HepG2 (cell line): ENCODE measurements around the gene BCAM. TPM values are rescaled to one million over a fixed set of nuclear protein-coding genes. Genes with fewer than 3 reads are reported as not detected.

Experiments used
- ATAC-seq: fragments of 200-7000 bp; cut with Tn5 transposase; 3 replicates; pipeline ENCODE4 v1.9.1; 2020; ENCODE audit warnings: mild to moderate bottlenecking, moderate library complexity
- BruUV-seq: library from RNA; stranded (reverse); fragments of 400-500 nt; replicated peaks from 2 replicates; lab custom pipeline; 2021; lab: Mats Ljungman, UMichigan
- CTCF ChIA-PET: fragments of 300-600 bp; formaldehyde crosslinking; extraction: SDS; loops from one replicate; lab custom pipeline; 2021; ENCODE audit warnings: low total read pairs, inconsistent platforms, low intra/inter-chr PET ratio; lab: Yijun Ruan, JAX
- POLR2A ChIA-PET: fragments of 350-600 bp; sonication (Branson Sonifier 250); formaldehyde crosslinking; loops from one replicate; lab custom pipeline; 2020; ENCODE audit warnings: antibody characterized with exemption, inconsistent platforms; lab: Yijun Ruan, JAX
- DNase-seq: peaks from one replicate; pipeline ENCODE4 v3.0.0-alpha.2; 2015; ENCODE audit warnings: low spot score
- FAIRE-seq: peaks from 3 replicates; lab custom pipeline; 2011; peaks lifted over from hg19 to GRCh38; lab: Jason Lieb, UNC
- H2AFZ ChIP-seq: one replicate; pipeline ENCODE4 v1.6.1; 2011; ENCODE audit warnings: low read length, inconsistent platforms
- H3K27ac ChIP-seq: fragments of 300-600 bp; 3 replicates; pipeline ENCODE4 v1.8.0; 2011; ENCODE audit warnings: mixed run types, mild to moderate bottlenecking, mixed read lengths, low read length, inconsistent platforms; ENCODE audit not compliant: insufficient read depth; ENCODE audit errors: extremely low read length
- H3K27me3 ChIP-seq, 2 experiments: fragments of 200-600 bp in 1 of 2; 2 replicates in 1 of 2; 3 replicates in 1 of 2; pipeline versions ENCODE4 v1.6.0 to v1.8.0; 2011; ENCODE audit warnings: low read length in 2 of 2, mild to moderate bottlenecking in 2 of 2, moderate library complexity in 2 of 2, inconsistent platforms in 1 of 2; ENCODE audit not compliant: insufficient read depth in 2 of 2, control insufficient read depth in 1 of 2
- H3K36me3 ChIP-seq, 2 experiments: fragments of 200-600 bp in 1 of 2; replicated peaks in 1 of 2; 2 replicates in 1 of 2; 3 replicates in 1 of 2; pipeline versions ENCODE4 v1.5.1 to v1.8.0; 2011; ENCODE audit warnings: low read length in 2 of 2, inconsistent platforms in 1 of 2; ENCODE audit not compliant: insufficient read depth in 2 of 2, control insufficient read depth in 1 of 2
- H3K4me1 ChIP-seq: 2 replicates; pipeline ENCODE4 v1.5.1; 2012; ENCODE audit warnings: low read length, inconsistent platforms; ENCODE audit not compliant: insufficient read depth
- H3K4me2 ChIP-seq: 2 replicates; pipeline ENCODE4 v1.6.0; 2011; ENCODE audit warnings: low read depth, low read length, inconsistent platforms
- H3K4me3 ChIP-seq, 3 experiments: fragments of 200-600 bp in 1 of 3; sonication (generic), shearing (Covaris generic) in 1 of 3; replicated peaks in 1 of 3; 2 replicates each; pipeline ENCODE4 v1.5.1; 2011 to 2016; ENCODE audit warnings: low read length in 3 of 3, inconsistent platforms in 2 of 3, low read depth in 2 of 3, mild to moderate bottlenecking in 2 of 3, control low read depth in 1 of 3, mixed read lengths in 1 of 3; ENCODE audit not compliant: insufficient read depth in 1 of 3
- H3K79me2 ChIP-seq: one replicate; pipeline ENCODE4 v1.6.1; 2011; ENCODE audit warnings: low read length, inconsistent platforms; ENCODE audit not compliant: insufficient read depth
- H3K9ac ChIP-seq: 2 replicates; pipeline ENCODE4 v1.6.0; 2011; ENCODE audit warnings: mild to moderate bottlenecking, low read depth, low read length, inconsistent platforms; ENCODE audit not compliant: insufficient read depth
- H3K9me3 ChIP-seq: 2 replicates; pipeline ENCODE4 v1.5.1; 2012; ENCODE audit warnings: mild to moderate bottlenecking, low read length
- H4K20me1 ChIP-seq: 2 replicates; pipeline ENCODE4 v1.6.0; 2011; ENCODE audit warnings: inconsistent platforms, mild to moderate bottlenecking, low read length, moderate library complexity; ENCODE audit not compliant: insufficient read depth
- ATF7 ChIP-seq, 2 experiments: fragments of 450-650 bp in 1 of 2; sonication (generic) in 1 of 2; formaldehyde crosslinking in 1 of 2; IDR thresholded peaks; 2 replicates each; pipeline versions ENCODE4 v1.4.0 to v1.6.1; 2016 to 2020; ENCODE audit warnings: antibody characterized with exemption in 1 of 2, mild to moderate bottlenecking in 1 of 2, missing genetic modification reagents in 1 of 2
- NAIF1 ChIP-seq: sonication (generic); formaldehyde crosslinking; IDR thresholded peaks from 2 replicates; pipeline ENCODE4 v1.5.0; 2020; ENCODE audit warnings: mild to moderate bottlenecking, missing genetic modification reagents, borderline replicate concordance
- NR2F2 ChIP-seq: IDR thresholded peaks from 2 replicates; pipeline ENCODE4 v1.6.1; 2012; ENCODE audit warnings: low read depth, inconsistent platforms, borderline replicate concordance
- ZNF121 ChIP-seq: sonication (generic); formaldehyde crosslinking; IDR thresholded peaks from 2 replicates; pipeline ENCODE4 v1.5.0; 2020; ENCODE audit warnings: mild to moderate bottlenecking, missing genetic modification reagents
- ZNF570 ChIP-seq: sonication (generic); formaldehyde crosslinking; IDR thresholded peaks from 2 replicates; pipeline ENCODE4 v1.4.0; 2020; ENCODE audit warnings: mild to moderate bottlenecking, missing genetic modification reagents, borderline replicate concordance
- ZNF598 ChIP-seq: sonication (generic); formaldehyde crosslinking; IDR thresholded peaks from 2 replicates; pipeline ENCODE4 v1.5.1; 2020; ENCODE audit warnings: mild to moderate bottlenecking, missing genetic modification reagents, borderline replicate concordance
- WGBS: methylation state at CpG from one replicate; pipeline ENCODE4 v1.1.6; 2017; ENCODE audit warnings: low lambda C conversion rate; 5-methylcytosine and 5-hydroxymethylcytosine counted together
- in situ Hi-C: cut with HindIII; loops from 2 replicates; pipeline ENCODE4 v1.10.0; 2017; ENCODE audit warnings: low pct_unique_long_range_greater_than_20kb; ENCODE audit not compliant: extremely low pct_ligation_motif_present
- intact Hi-C: fragments of 100-400 bp; cut with micrococcal nuclease; formaldehyde crosslinking; loops from one replicate; pipeline ENCODE4 v1.10.0; 2022; ENCODE audit not compliant: unreplicated experiment
- polyA plus RNA-seq, 8 experiments: library from polyadenylated mRNA; depleted of rRNA in 3 of 8; stranded (reverse) in 7 of 8; unstranded in 1 of 8; fragments of >200 nt; fragmentation: Illumina TruSeq in 4 of 8; extraction: Trizol in 4 of 8; gene quantifications; 2 replicates each; pipeline versions ENCODE4 v1.2.1 to v1.2.3, GENCODE V29; 2011 to 2016; ENCODE audit warnings: low read depth in 4 of 8, missing spikeins in 1 of 8, mixed read lengths in 1 of 8; ENCODE audit not compliant: insufficient read depth in 1 of 8
- total RNA-seq, 5 experiments: library from RNA; depleted of rRNA; stranded (reverse); fragments of >200 nt; fragmentation: Illumina TruSeq; extraction: Trizol; gene quantifications; 2 replicates each; pipeline ENCODE4 v1.2.3, GENCODE V29; 2016; ENCODE audit warnings: low read depth in 1 of 5
- TF ChIP-seq, protein P1 (sequence below): sonication (generic); formaldehyde crosslinking; IDR thresholded peaks from 2 replicates; pipeline ENCODE4 v1.8.1; 2022; ENCODE audit warnings: low read depth, mild to moderate bottlenecking, missing genetic modification reagents
- TF ChIP-seq, protein P2 (sequence below): IDR thresholded peaks from 2 replicates; pipeline ENCODE4 v1.6.1; 2016; ENCODE audit warnings: mild to moderate bottlenecking

Gene BCAM
- total and polyA plus RNA-seq, 2 of the 13 experiments (the other 11 are each of a cell fraction or from before 2014, with no cell fraction given), result 51.2 to 62.7 TPM

DNA sequence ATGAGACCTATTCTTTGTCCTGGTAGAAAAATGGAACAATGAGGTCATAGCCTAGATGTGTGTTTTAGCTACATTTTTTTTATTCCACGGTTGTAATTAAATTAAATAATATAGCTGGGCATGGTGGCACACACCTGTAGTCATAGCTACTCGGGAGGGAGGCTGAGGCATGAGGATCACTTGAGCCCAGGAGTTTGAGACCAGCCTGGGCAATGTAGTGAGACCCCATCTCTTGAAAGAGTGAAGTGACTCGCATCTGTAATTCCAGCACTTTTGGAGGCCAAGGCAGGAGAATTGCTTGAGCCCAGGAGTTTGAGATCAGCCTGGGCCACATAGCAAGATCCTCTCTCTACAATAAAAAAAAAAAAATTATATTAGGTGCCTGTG lies 43.0 kb upstream of the BCAM start:
- Histone ChIP-seq H2AFZ (no peak overlapping the region), H3K27me3 (no peaks in the 10 kb centered on the region), H3K79me2 (no peaks in the 10 kb centered on the region), H3K9me3 (no peaks in the 10 kb centered on the region), H3K36me3 (no peaks in the 10 kb centered on the region), H3K4me1 (peaks cover 64% of the 10 kb centered on the region), H3K27ac (peak overlapping the region; percentile 51), H3K4me2 (peak overlapping the region; percentile 39; the same call in 1 of the 2 replicates), H3K4me3 (no peak overlapping the region), H3K9ac (no peak overlapping the region), H4K20me1 (no peaks in the 10 kb centered on the region)
- TF ChIP-seq, protein P1, sequence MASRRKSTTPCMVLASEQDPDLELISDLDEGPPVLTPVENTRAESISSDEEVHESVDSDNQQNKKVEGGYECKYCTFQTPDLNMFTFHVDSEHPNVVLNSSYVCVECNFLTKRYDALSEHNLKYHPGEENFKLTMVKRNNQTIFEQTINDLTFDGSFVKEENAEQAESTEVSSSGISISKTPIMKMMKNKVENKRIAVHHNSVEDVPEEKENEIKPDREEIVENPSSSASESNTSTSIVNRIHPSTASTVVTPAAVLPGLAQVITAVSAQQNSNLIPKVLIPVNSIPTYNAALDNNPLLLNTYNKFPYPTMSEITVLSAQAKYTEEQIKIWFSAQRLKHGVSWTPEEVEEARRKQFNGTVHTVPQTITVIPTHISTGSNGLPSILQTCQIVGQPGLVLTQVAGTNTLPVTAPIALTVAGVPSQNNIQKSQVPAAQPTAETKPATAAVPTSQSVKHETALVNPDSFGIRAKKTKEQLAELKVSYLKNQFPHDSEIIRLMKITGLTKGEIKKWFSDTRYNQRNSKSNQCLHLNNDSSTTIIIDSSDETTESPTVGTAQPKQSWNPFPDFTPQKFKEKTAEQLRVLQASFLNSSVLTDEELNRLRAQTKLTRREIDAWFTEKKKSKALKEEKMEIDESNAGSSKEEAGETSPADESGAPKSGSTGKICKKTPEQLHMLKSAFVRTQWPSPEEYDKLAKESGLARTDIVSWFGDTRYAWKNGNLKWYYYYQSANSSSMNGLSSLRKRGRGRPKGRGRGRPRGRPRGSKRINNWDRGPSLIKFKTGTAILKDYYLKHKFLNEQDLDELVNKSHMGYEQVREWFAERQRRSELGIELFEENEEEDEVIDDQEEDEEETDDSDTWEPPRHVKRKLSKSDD, result 0 out of 2 replicates have a peak, but pooled peaks have one; percentile 13
- TF ChIP-seq ZNF570 (CRISPR knock-in tag) (no peak), ATF7 (IDR thresholded peaks at IDR 0.05) (0 out of 2 replicates have a peak, but pooled peaks have one; percentile 29), ATF7 (CRISPR knock-in tag; IDR thresholded peaks at IDR 0.05) (no peak), ZNF121 (peak; percentile 91), NR2F2 (no peak), NAIF1 (CRISPR knock-in tag) (peak; percentile 36; the same call in 1 of the 2 replicates), ZNF598 (CRISPR knock-in tag) (no peak)
- TF ChIP-seq, protein P2, sequence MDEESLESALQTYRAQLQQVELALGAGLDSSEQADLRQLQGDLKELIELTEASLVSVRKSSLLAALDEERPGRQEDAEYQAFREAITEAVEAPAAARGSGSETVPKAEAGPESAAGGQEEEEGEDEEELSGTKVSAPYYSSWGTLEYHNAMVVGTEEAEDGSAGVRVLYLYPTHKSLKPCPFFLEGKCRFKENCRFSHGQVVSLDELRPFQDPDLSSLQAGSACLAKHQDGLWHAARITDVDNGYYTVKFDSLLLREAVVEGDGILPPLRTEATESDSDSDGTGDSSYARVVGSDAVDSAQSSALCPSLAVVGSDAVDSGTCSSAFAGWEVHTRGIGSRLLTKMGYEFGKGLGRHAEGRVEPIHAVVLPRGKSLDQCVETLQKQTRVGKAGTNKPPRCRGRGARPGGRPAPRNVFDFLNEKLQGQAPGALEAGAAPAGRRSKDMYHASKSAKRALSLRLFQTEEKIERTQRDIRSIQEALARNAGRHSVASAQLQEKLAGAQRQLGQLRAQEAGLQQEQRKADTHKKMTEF (CRISPR knock-in tag), result peak; percentile 11; the same call in 1 of the 2 replicates
- FAIRE-seq (no peak), ATAC-seq (no peak), DNase-seq (no peak)
- in situ Hi-C loops (loop anchor here (5.0 kb wide), 1 partner anchor 79 kb away; no protein-coding TSS in a partner anchor), intact Hi-C loops (no loop called here)
- CTCF ChIA-PET, result no interaction called here
- BruUV-seq, result no TSS peak
- WGBS, result 25% methylated on average over 3 of the region's 3 CpGs
- POLR2A ChIA-PET, result interaction anchor here (0.8 to 2.6 kb wide), 13 partner anchors 9 to 76 kb away, joined by 3 to 42 read pairs (median 6); partner anchors contain the start of gene BCAM
